ENCODE results near the gene TRAF2.

- TF ChIP-seq POLR2A (IDR thresholded peaks at IDR 0.05) (no peak), CTCF (IDR thresholded peaks at IDR 0.05) (no peak)
Measured at GRCh38 chr9:136952321-136952850, 66.1 kb downstream of the TRAF2 start.
